GM18868 (cell line): ENCODE data around the gene TXNDC16.
"Not testable (repeated sequence)": the region's sequence is repeated elsewhere in the genome, so short reads cannot be mapped to it uniquely, and the experiment has no call there.

ENCODE experiments used
- ATAC-seq: cut with Tn5 transposase; IDR thresholded peaks from one replicate; pipeline ENCODE4 v1.9.1; 2021; ENCODE audit warnings: mild to moderate bottlenecking, moderate library complexity; ENCODE audit not compliant: unreplicated experiment

Gene TXNDC16, protein sequence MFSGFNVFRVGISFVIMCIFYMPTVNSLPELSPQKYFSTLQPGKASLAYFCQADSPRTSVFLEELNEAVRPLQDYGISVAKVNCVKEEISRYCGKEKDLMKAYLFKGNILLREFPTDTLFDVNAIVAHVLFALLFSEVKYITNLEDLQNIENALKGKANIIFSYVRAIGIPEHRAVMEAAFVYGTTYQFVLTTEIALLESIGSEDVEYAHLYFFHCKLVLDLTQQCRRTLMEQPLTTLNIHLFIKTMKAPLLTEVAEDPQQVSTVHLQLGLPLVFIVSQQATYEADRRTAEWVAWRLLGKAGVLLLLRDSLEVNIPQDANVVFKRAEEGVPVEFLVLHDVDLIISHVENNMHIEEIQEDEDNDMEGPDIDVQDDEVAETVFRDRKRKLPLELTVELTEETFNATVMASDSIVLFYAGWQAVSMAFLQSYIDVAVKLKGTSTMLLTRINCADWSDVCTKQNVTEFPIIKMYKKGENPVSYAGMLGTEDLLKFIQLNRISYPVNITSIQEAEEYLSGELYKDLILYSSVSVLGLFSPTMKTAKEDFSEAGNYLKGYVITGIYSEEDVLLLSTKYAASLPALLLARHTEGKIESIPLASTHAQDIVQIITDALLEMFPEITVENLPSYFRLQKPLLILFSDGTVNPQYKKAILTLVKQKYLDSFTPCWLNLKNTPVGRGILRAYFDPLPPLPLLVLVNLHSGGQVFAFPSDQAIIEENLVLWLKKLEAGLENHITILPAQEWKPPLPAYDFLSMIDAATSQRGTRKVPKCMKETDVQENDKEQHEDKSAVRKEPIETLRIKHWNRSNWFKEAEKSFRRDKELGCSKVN

DNA sequence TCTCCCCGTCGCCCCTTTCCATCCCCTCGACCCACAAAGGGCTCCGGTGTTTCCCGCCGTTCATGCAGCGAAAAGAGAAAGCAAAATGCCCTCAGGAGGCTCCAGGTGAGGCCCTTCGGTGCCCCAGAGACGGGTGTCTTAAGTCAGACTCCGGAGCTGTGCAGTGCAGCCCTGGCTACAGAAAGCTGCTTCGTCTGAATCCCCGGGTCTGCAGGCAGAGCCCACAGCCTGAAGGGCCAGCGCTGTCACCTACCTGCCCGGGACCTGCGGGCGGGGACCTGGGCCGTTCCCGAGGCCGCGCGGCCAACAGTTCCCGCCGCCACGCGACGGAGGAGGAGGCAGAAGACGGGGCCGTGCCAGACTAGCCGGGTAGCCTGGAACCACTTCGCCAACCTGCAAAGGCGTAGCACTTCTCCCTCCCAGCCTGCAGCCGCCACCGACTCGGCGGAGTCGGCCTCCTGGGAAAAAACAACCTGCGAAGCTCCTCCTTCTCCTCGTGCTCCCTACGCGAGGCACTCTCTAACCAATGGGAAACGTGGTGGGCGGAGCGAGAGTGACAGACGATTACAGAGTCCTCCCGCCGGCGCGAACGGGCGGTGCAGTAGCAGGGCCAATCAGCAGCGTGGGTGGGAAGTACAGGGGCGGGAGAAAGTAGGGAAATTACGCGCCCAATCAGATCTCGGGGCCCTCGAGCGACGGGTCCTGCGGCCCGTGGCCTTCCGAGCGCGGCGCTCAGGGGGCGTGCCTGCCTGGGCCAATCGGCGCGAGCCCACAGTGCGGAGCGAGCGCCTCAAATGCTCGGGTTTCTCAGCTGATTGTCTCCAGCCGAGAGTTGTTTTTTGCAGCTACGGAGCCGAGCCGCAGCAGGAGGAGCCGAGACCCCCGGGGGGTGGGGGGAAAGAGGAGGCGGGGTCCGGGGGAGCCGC is at the start of gene TXNDC16, which contains the start of gene GPR137C:
TXNDC16 (minus strand) TSS at position 443 of the 926 bp plus-strand sequence. CDS start 8,948 bp downstream, outside the sequence.
GPR137C (plus strand) TSS at position 774 of the 926 bp plus-strand sequence. CDS start 312 bp downstream, outside the sequence.
- ATAC-seq, result peak; percentile 92

DNA sequence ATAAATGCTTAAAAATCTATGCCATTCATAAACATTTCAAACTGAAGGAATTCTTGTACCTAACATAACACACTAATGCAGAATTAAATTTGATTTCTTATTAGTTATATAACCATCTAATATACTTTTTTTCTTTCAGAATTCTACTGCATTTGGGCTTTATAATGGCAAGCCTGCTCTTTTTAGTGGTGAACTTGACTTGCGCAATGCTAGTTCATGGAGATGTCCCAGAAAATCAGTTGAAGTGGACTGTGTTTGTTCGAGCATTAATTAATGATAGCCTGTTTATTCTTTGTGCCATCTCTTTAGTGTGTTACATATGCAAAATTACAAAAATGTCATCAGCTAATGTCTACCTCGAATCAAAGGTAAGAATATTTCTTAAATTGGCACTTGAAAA is 47.7 kb upstream of the TXNDC16 start:
- ATAC-seq, result no peak

DNA sequence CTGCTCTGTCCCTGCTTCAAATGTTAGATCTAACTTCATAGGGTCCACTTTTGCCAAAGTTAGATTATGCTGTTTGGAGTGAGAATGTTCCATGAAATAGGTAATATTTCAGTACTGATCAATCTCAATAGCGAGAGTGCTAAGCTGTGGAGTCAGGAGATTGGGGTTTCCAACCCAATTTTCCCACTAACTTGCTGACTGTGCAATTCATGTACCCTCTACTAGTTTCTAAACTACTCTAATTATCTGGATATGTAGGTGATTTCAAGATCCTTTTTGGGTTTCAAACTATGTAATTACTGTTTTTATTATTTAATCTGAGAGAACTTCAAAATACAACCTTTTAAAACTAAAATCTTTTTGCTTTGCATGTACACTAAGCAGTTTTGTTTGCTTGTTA is 46.3 kb upstream of the TXNDC16 start:
- no peak for ATAC-seq

DNA sequence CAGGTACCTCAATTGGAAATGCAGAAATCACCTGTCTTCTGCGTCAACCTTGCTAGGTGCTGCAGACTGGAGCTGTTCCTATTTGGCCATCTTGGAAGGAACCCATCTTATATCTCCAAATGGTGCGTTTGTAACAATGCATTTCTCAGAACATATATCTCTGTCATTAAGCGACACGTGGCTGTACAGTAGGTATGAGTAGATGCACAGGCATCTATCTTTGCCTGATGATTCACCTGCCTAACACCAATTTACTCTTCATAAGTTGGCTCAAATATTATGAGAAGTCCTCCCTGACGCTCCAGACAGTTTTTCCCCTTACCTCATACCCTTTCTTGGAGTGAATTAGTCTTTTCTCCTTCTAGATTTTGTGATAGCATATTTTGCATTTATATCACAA is 44.6 kb upstream of the TXNDC16 start:
- ATAC-seq, result no peak

DNA sequence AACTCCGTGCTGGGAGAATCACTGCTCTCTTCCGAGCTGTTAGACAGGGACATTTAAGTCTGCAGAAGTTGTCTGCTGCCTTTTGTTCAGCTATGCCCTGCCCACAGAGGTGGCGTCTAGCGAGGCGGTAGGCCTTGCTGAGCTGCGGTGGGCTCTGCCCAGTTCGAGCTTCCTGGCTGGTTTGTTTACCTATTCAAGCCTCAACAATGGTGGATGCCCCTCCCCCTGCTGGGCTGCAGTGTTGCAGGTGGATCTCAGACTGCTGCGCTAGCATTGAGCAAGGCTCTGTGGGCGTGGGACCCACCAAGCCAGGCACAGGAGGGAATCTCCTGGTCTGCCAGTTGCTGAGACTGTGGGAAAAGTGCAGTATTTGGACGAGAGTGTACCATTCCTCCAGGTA is 44.0 kb upstream of the TXNDC16 start:
- no peak for ATAC-seq

DNA sequence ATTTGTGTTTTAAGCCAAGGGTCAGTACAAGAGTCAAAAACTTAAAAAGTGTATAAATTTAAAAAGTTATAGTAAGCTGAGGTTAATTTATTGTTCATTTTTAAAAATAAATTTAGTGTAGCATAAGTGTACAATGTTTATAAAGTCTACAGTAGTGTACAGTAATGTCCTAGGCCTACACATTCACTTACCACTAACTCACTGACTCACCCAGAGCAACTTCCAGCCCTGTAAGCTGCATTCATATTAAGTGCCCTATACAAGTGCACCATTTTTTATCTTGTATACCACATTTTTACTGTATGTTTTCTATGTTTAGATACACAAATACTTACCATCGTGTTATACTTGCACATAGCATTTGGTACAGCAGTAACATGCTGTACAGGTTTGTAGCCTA is 38.0 kb upstream of the TXNDC16 start:
- no peak for ATAC-seq

DNA sequence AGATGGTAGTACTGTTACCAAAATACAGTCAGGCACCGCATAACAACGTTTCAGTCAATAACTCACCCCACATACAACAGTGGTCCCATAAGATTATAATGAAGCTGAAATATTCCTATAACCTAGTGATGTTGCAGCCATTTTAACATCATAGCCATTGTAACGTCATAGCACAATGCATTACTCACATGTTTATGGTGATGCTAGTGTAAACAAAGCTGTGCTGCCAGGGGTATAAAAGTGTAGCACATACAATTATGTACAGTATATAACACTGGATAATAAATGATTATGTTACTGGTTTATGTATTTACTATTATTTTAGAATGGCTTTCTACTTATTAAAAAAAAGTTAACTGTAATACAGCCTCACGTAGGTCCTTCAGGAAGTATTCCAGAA is 37.3 kb upstream of the TXNDC16 start:
- ATAC-seq, result no peak

DNA sequence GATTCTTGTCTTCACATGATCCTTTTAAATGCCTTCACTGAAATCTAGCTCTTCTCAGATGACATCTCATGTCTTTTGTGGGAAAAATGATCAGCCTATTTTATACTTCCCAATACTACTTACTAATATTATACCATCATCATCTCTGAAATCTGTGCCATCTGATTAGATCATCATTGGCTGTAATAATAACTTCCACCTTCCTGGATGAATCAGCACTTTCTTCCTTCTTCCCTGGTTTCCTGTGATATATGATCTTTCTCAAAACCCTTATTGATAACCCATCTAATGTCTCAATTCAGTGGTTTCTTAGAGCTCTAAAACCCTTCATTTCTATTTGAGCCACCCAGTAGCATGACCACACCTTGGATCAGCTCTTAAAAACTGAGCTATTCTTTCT is 31.2 kb upstream of the TXNDC16 start:
- ATAC-seq, result no peak

DNA sequence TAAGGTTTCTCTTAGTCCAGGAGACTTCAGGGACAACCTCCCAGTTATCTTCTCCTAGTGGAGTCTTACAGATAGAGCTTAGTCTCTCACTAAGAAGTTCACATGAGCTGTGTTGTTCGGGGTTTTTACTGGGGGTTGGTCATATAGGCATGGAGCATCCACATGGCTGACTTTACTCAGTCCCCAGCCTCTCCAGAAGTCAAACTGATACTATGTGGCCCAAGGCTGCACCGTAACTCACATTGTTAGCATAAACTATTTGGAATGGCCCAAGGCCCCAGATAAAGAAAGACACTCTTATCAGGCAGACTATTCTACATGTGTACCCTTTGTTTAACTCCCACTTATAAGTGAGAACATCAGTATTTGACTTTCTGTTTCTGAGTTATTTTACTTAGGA is 23.6 kb upstream of the TXNDC16 start:
- ATAC-seq, result no peak

DNA sequence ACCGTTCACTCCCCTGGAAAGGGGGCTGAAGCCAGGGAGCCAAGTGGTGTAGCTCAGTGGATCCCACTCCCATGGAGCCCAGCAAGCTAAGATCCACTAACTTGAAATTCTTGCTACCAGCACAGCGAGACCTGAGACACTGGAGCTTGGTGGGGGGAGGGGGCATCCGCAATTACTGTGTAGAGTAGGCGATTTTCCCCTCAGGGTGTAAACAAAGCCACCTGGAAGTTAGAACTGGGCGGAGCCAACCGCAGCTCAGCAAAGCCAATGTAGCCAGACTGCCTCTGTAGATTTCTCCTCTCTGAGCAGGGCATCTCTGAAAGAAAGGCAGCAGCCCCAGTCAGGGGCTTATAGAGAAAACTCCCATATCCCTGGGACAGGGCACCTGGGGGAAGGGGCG is 16.1 kb upstream of the TXNDC16 start:
- not testable (repeated sequence) for ATAC-seq

DNA sequence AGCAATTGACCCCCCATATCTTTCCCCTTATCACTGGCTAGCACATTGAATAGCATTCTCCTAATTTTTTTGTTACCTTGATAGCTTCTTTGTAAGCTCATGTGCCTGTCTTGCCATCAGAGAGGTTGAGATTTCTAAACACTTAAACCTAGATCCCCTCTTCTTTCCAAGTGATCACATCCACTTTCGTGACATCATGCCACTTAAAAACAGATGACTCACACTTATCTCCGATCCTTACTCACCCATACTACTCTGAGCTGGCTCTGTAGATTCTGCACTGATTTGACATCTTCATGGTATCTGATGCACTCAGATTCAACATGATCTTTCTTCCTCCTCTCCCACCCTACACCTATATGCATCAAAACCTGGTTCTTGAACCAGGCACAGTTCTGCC is 10.8 kb upstream of the TXNDC16 start:
- no peak for ATAC-seq

DNA sequence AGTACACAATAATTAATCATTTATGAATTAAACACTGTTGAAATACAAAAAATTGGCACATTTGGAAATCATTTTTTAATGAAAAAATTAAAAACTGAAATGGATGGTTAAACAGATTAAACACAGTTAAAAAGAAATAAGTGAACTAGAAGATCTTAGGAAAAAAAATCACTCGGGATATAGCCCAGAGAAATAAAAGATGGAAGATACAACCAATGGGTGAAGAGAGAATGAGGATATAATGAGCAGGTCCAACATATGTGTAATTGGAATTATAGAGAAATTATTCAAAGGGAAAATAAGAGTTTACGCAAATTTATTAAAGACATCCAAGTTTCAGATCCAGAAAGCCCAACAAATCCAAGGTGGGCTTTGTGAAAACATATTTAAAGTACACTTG is 6.4 kb upstream of the TXNDC16 start:
- no peak for ATAC-seq

DNA sequence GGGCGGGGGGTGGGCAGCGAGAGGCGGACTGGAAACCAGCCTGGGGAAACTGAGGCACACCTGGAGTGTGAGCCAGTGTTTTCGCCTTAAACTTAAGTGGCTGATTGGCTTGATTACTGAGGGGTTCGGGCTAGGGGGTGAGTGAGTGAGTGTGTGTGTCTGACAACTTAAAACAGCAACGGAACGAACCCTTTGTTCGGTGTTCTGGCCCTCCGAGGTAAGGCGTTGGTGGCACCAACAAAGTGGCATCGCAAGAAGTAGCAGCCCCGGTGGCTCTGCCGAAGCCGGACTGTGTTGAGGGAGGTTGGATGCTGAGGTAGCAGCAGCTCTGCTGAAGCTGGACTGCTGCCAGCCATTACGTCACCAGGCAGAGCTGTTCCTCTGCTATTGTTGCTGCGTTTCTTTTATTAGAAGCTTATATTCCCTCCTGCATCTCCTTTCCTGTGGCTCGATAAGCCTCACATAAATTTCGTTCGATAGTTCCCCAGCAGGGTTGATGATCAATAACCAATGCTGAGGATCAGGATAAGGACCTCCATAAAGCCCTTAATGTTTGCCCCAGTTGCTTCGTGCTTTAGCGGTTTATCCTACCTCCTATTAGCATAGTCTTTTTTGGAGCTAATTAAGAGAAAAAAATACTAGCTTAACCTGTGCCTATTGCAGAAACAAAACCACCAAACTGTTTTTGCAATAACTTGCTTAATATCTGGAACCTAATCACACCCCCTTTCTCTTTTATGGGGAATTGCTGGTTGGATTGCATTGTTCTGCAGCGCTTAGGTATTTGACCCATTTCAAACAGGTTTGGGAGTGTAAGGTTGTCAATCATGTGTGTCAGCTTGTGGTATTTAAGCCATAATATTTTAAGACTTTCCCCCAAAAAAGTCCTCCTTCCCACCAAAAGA is 1.6 kb upstream of the TXNDC16 start:
- ATAC-seq, result peak; percentile 13

DNA sequence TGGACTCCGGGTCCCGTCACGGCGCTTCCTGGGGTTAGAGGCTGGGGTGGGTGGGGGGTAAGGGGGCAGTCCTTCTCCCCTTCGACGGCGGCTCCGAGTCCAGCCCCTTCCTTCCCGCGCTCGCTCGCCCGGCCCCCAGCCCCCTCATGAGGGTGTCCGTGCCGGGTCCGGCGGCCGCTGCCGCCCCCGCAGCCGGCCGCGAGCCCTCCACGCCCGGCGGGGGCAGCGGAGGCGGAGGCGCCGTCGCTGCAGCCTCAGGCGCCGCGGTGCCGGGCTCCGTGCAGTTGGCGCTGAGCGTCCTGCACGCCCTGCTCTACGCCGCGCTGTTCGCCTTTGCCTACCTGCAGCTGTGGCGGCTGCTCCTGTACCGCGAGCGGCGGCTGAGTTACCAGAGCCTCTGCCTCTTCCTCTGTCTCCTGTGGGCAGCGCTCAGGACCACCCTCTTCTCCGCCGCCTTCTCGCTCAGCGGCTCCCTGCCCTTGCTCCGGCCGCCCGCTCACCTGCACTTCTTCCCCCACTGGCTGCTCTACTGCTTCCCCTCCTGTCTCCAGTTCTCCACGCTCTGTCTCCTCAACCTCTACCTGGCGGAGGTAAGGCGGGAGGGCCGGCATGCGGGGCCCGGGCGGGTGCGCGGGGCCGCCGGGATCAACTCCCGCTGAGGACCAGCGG is 831 bp upstream of the TXNDC16 start:
- ATAC-seq, result peak; percentile 11

DNA sequence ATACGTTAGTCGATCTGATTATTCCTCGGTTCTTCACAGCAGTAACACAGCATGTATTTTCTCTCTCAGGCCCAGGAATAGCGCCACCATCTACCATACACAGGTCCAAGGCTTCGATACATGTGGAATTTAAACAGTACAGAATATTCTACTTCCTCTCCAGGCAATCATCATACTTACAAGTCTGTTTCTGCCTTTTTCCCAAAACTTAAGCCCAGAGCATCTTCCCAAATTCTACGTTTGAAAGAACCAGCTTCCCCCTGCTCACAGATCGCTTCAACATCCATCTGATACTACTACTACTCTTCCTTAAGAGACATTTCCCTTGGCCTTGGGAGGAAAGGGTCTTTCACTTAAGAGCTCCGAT is 626 bp downstream of the TXNDC16 start:
- ATAC-seq, result no peak

DNA sequence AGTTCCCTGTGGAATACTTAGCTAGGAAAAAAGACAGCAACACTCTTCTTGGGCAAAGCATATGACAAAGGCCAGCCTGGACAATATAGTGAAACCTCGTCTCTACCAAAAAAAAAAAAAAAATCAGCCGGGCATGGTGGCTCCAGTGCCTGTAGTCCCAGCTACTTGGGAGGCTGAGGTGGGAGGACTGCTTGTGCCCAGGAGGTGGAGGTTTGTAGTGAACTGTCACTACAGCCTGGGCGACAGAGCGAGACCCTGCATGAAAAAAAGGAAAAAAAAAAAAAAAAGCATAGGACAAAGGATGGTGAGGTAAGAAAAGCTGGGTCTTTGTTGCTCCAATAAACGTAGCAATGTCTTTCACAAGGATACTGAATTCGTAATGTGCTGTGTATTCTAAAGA is 1.1 kb downstream of the TXNDC16 start:
- no peak for ATAC-seq

DNA sequence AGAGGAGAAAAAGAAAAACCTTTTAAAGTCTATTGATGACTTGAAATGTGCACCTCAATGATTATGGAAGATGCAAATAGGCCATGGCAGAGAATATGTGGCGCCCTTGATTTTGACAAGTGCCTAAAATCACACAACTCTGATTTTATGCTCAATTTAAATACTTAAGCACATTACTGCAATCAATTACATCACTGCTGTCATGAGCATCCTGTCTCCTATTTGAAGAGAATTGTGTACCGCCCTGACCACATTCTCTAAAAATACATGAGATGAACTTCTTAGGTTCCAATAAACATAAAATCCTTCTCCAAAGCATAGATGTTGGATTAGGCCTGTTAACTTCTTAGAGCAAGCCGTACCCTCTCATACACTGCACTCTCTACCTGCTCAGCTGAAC is 1.6 kb downstream of the TXNDC16 start:
- no peak for ATAC-seq

DNA sequence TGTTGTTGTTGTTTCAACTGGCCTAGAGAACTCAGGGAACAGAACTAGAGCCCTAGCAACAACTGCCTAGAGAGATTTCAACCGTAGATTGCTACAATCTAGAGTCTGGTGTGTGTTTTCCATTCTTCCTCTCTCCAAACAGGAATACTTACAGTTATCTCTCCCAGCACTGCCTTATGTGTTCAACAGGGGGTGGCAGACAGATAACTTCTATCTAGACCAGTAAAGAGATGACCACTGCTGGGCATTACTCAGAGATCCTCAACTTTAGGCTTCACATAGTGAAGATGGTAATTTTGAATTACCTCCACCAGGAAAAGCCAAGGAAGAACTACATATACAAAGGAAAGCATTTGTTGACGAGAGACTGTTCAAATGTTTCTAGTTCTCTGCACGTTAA is 4.8 kb downstream of the TXNDC16 start:
- no peak for ATAC-seq

DNA sequence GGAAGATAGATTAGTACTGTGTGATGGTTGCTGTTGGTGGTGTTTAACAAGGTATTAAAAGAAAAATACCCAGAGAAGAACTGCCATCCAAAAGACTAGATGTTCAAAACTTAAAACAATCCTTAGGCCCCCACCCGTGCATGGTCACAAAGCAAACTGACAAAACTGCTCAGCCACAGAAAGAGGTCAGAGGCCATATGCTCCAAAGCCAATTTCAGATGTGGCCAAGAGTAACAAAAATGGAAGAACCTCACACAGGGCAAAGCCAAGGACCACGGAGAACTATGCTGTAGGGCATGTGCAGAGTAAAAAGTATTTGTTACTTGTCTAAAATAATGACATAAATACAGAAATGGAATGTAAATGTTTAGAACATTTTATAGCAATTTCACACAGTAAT is 5.3 kb downstream of the TXNDC16 start:
- no peak for ATAC-seq

DNA sequence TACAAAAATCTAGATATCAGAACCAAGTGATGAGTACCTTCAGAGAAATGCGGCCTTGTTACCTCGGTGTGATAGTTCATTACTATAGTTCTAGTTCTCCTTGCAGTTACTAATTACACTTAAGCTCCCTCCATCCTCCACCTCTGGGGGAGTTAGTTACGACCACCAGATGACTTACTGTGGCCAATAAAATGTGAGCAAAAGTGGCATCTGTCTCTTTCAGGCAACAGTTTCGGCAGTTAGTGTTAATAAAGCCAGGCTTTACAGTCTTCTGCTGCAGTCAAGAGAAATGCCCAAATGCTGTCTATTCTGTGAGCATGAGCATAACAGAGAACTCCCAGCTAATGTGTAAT is 6.0 kb downstream of the TXNDC16 start:
- ATAC-seq, result no peak
